OCI-LY3 (cell line): ENCODE results near the gene SLC25A23.

ENCODE experiments used
- H2AFZ ChIP-seq: fragments of 200-600, 300-600 bp; shearing (Covaris generic); 2 replicates; pipeline ENCODE4 v1.6.0; 2014; ENCODE audit warnings: antibody characterized with exemption, low read depth, low read length
- H3K27ac ChIP-seq: fragments of 200-600, 300-600 bp; sonication (generic); 2 replicates; pipeline ENCODE4 v1.5.1; 2014; ENCODE audit warnings: mild to moderate bottlenecking, low read length, moderate library complexity, mixed read lengths
- H3K27me3 ChIP-seq: fragments of 200-600, 300-600 bp; sonication (generic); 2 replicates; pipeline ENCODE4 v1.6.1; 2014; ENCODE audit warnings: low read depth, low read length, mixed read lengths
- H3K36me3 ChIP-seq: fragments of 200-600, 300-600 bp; sonication (generic); replicated peaks from 2 replicates; pipeline ENCODE3; 2014; ENCODE audit warnings: low read depth, low read length, mixed read lengths
- H3K4me1 ChIP-seq: fragments of 300-600, 200-600 bp; sonication (generic); 2 replicates; pipeline ENCODE4 v1.6.1; 2014; ENCODE audit warnings: low read length, mixed read lengths
- H3K4me2 ChIP-seq: fragments of 200-600, 300-600 bp; sonication (generic); 2 replicates; pipeline ENCODE4 v1.6.1; 2014; ENCODE audit warnings: low read length, mixed read lengths
- H3K4me3 ChIP-seq: fragments of 300-600, 200-600 bp; sonication (generic); 2 replicates; pipeline ENCODE4 v1.5.1; 2014; ENCODE audit warnings: antibody characterized with exemption, mild to moderate bottlenecking, low read length, moderate library complexity
- H3K79me2 ChIP-seq: fragments of 300-600, 200-600 bp; shearing (Covaris generic); 2 replicates; pipeline ENCODE4 v1.6.1; 2014; ENCODE audit warnings: mild to moderate bottlenecking, low read length, mixed read lengths
- H3K9ac ChIP-seq: fragments of 300-600, 200-600 bp; shearing (Covaris generic); 2 replicates; pipeline ENCODE4 v1.6.0; 2014; ENCODE audit warnings: mild to moderate bottlenecking, low read length, moderate library complexity
- H3K9me3 ChIP-seq: fragments of 200-600, 300-600 bp; shearing (Covaris generic); 2 replicates; pipeline ENCODE4 v1.6.1; 2014; ENCODE audit warnings: low read length, mixed read lengths; ENCODE audit not compliant: insufficient read depth
- H4K20me1 ChIP-seq: fragments of 200-600, 300-600 bp; sonication (generic); 2 replicates; pipeline ENCODE4 v1.6.1; 2016; ENCODE audit warnings: low read length, mixed read lengths; ENCODE audit not compliant: insufficient read depth
- CTCF ChIP-seq: fragments of 200-600, 300-600 bp; sonication (generic); IDR thresholded peaks from 2 replicates; pipeline ENCODE4 v1.5.1; 2014; ENCODE audit warnings: antibody characterized with exemption, low read length, low read depth
- EZH2phosphoT487 ChIP-seq: fragments of 200-600 bp; shearing (Covaris generic); IDR thresholded peaks from 2 replicates; pipeline ENCODE4 v1.6.1; 2018; ENCODE audit warnings: antibody characterized with exemption, mixed run types, low read depth

The SLC25A23 gene

DNA sequence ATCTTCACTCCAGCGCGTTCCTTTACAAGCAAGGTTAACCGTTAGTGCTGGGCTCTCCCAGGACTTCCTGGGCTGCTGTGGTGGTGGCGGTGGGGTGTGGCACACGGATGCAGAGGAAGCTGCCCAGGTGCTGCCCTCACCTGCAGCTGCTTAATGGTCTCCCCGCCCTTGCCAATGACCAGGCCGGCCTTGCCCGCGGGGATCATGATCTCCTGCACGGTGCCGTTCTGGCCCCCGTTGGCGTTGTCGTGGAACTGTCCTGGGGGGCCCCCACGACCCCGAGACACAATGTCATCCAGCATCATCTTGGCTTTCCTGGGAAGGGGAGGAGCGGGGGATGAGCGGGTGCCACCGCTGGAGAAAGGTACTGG is 41.0 kb downstream of the SLC25A23 start:
- H3K27me3 ChIP-seq = no peaks in the 10 kb centered on the region
- peaks cover 67% of the 10 kb centered on the region for H4K20me1 ChIP-seq
- no peak overlapping the region for H3K27ac ChIP-seq
- H3K36me3 ChIP-seq = peaks cover 93% of the 10 kb centered on the region
- no peak overlapping the region for H3K4me2 ChIP-seq
- no peak overlapping the region for H3K4me3 ChIP-seq
- H3K4me1 ChIP-seq = peaks cover 14% of the 10 kb centered on the region
- no peak overlapping the region for H2AFZ ChIP-seq
- H3K9me3 ChIP-seq = no peaks in the 10 kb centered on the region
- H3K9ac ChIP-seq = no peak overlapping the region
- H3K79me2 ChIP-seq = peaks cover 65% of the 10 kb centered on the region
- no peak for TF ChIP-seq CTCF
- TF ChIP-seq EZH2phosphoT487 = no peak

GRCh38 chr19:6417713-6418561 is 41.7 kb downstream of the SLC25A23 start:
- H3K9me3 ChIP-seq = no peaks in the 10 kb centered on the region
- peaks cover 61% of the 10 kb centered on the region for H4K20me1 ChIP-seq
- H3K4me1 ChIP-seq = peaks cover 8% of the 10 kb centered on the region
- H3K9ac ChIP-seq = no peak overlapping the region
- H2AFZ ChIP-seq = no peak overlapping the region
- no peak overlapping the region for H3K4me3 ChIP-seq
- H3K79me2 ChIP-seq = peaks cover 59% of the 10 kb centered on the region
- no peak overlapping the region for H3K4me2 ChIP-seq
- peaks cover 91% of the 10 kb centered on the region for H3K36me3 ChIP-seq
- no peak overlapping the region for H3K27ac ChIP-seq
- H3K27me3 ChIP-seq = no peaks in the 10 kb centered on the region
- peak; percentile 20 for TF ChIP-seq CTCF
- no peak for TF ChIP-seq EZH2phosphoT487

DNA sequence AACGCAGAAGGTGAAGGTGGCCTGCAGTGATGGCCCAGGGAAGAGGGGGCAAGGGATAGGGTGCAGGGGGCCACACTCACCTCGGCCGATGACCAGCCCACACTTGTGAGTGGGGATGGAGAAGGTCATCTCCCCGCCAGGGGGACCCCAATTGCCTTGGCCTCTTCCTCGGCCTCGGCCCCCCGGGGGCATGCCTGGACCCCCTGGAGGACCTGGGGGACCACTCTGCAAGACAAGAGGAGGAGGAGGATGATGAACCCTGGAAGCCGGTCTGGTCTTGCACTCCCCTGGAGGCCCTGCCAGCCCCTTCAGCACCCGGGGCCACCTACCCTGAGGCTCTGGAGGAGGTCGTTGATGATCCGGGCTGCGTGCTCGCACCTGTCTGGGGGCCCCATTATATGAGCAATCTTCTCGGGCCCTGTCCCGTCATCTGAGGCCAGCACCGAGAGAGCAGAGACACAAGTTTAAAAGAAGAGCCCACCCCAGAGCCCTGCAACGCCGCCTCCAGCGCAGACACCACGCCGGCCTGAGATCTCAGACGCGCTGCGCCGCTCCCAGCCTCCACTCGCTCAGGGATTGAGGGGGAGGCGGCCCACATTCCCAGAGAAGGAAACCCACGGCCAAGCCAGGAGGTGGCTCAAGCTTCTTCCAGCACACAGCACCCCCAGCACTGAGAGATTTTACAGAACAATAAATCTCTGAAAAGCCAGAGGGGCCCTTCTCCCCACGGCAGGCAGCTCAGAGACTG is 42.8 kb downstream of the SLC25A23 start:
- Histone ChIP-seq H2AFZ (no peak overlapping the region), H3K27me3 (no peaks in the 10 kb centered on the region), H3K9ac (no peak overlapping the region), H3K4me1 (no peaks in the 10 kb centered on the region), H3K4me3 (no peak overlapping the region), H3K27ac (no peak overlapping the region), H4K20me1 (peaks cover 50% of the 10 kb centered on the region), H3K36me3 (peaks cover 92% of the 10 kb centered on the region), H3K9me3 (no peaks in the 10 kb centered on the region), H3K79me2 (peaks cover 48% of the 10 kb centered on the region), H3K4me2 (no peak overlapping the region)
- TF ChIP-seq CTCF = no peak

- no peaks in the 10 kb centered on the region for H3K27me3 ChIP-seq
- TF ChIP-seq EZH2phosphoT487 (no peak), CTCF (no peak)
- H3K79me2 ChIP-seq = peaks cover 36% of the 10 kb centered on the region
- H2AFZ ChIP-seq = no peak overlapping the region
- H3K4me1 ChIP-seq = no peaks in the 10 kb centered on the region
- no peak overlapping the region for H3K27ac ChIP-seq
- peaks cover 84% of the 10 kb centered on the region for H3K36me3 ChIP-seq
- no peak overlapping the region for H3K4me2 ChIP-seq
- no peaks in the 10 kb centered on the region for H3K9me3 ChIP-seq
- H3K4me3 ChIP-seq = no peak overlapping the region
- H4K20me1 ChIP-seq = peaks cover 41% of the 10 kb centered on the region
- no peak overlapping the region for H3K9ac ChIP-seq
Measured at GRCh38 chr19:6415591-6416190, 43.9 kb downstream of the SLC25A23 start.
